Measurements from ENCODE around the gene MEGF6.

GRCh38 chr1:3657578-3658230, 46.4 kb upstream of the MEGF6 start:
- TF ChIP-seq, protein P1, sequence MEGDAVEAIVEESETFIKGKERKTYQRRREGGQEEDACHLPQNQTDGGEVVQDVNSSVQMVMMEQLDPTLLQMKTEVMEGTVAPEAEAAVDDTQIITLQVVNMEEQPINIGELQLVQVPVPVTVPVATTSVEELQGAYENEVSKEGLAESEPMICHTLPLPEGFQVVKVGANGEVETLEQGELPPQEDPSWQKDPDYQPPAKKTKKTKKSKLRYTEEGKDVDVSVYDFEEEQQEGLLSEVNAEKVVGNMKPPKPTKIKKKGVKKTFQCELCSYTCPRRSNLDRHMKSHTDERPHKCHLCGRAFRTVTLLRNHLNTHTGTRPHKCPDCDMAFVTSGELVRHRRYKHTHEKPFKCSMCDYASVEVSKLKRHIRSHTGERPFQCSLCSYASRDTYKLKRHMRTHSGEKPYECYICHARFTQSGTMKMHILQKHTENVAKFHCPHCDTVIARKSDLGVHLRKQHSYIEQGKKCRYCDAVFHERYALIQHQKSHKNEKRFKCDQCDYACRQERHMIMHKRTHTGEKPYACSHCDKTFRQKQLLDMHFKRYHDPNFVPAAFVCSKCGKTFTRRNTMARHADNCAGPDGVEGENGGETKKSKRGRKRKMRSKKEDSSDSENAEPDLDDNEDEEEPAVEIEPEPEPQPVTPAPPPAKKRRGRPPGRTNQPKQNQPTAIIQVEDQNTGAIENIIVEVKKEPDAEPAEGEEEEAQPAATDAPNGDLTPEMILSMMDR (IDR thresholded peaks at IDR 0.05), result no peak
- no peak for TF ChIP-seq POLR2A (IDR thresholded peaks at IDR 0.05)

Data from adrenal gland (tissue), 5 donors.